H9 (cell line): ENCODE results near the gene CCL16. TPM values are rescaled to one million over a fixed set of nuclear protein-coding genes. Genes with fewer than 3 reads are reported as not detected.

Source experiments
- DNase-seq: peaks from one replicate; pipeline ENCODE4 v3.0.0-alpha.2; 2017
- H2AFZ ChIP-seq: one replicate; pipeline ENCODE4 v1.6.1; 2013; ENCODE audit warnings: mild to moderate bottlenecking, low read length, control low read depth, moderate library complexity
- H2AK5ac ChIP-seq: 2 replicates; pipeline ENCODE4 v1.6.1; 2013; ENCODE audit warnings: low read length, control low read depth, mixed read lengths; ENCODE audit not compliant: insufficient read length
- H2BK120ac ChIP-seq: one replicate; pipeline ENCODE4 v1.6.1; 2013; ENCODE audit warnings: low read depth, mild to moderate bottlenecking, low read length, control low read depth, inconsistent platforms; ENCODE audit not compliant: poor library complexity, severe bottlenecking
- H2BK12ac ChIP-seq: 2 replicates; pipeline ENCODE4 v1.6.1; 2013; ENCODE audit warnings: low read length, control low read depth, mixed read lengths, low read depth; ENCODE audit not compliant: insufficient read length
- H2BK15ac ChIP-seq: 2 replicates; pipeline ENCODE4 v1.6.1; 2013; ENCODE audit warnings: low read depth, low read length, control low read depth
- H2BK20ac ChIP-seq: one replicate; pipeline ENCODE4 v1.6.1; 2013; ENCODE audit warnings: low read depth, mild to moderate bottlenecking, low read length, control low read depth, inconsistent platforms; ENCODE audit not compliant: poor library complexity, severe bottlenecking
- H2BK5ac ChIP-seq: 2 replicates; pipeline ENCODE4 v1.6.1; 2013; ENCODE audit warnings: low read length, control low read depth, mixed read lengths; ENCODE audit not compliant: insufficient read length
- H3K14ac ChIP-seq: 2 replicates; pipeline ENCODE4 v1.6.1; 2013; ENCODE audit warnings: low read length, control low read depth; ENCODE audit not compliant: insufficient read depth
- H3K18ac ChIP-seq: 2 replicates; pipeline ENCODE4 v1.6.1; 2013; ENCODE audit warnings: low read depth, mild to moderate bottlenecking, mixed read lengths, low read length, control low read depth; ENCODE audit not compliant: insufficient read length
- H3K23ac ChIP-seq: 2 replicates; pipeline ENCODE4 v1.6.1; 2013; ENCODE audit warnings: low read length, control low read depth, mixed read lengths, low read depth; ENCODE audit not compliant: insufficient read length
- H3K23me2 ChIP-seq: 2 replicates; pipeline ENCODE4 v1.6.1; 2013; ENCODE audit warnings: low read depth, mild to moderate bottlenecking, mixed read lengths, low read length, control low read depth; ENCODE audit not compliant: insufficient read length, poor library complexity, severe bottlenecking
- H3K27ac ChIP-seq: 2 replicates; pipeline ENCODE4 v1.5.1; 2013; ENCODE audit warnings: low read length, control low read depth, mixed read lengths, low read depth; ENCODE audit not compliant: insufficient read length
- H3K27me3 ChIP-seq: 2 replicates; pipeline ENCODE4 v1.6.1; 2013; ENCODE audit warnings: low read length, control low read depth, inconsistent platforms; ENCODE audit not compliant: insufficient read depth
- H3K4ac ChIP-seq: 2 replicates; pipeline ENCODE4 v1.6.1; 2013; ENCODE audit warnings: low read depth, mild to moderate bottlenecking, control low read depth, inconsistent platforms, low read length, moderate library complexity
- H3K4me1 ChIP-seq: 2 replicates; pipeline ENCODE4 v1.6.1; 2013; ENCODE audit warnings: low read length, control low read depth, inconsistent platforms; ENCODE audit not compliant: insufficient read depth
- H3K4me2 ChIP-seq: 2 replicates; pipeline ENCODE4 v1.6.1; 2013; ENCODE audit warnings: low read length, control low read depth, mixed read lengths; ENCODE audit not compliant: insufficient read length, insufficient read depth
- H3K56ac ChIP-seq: 2 replicates; pipeline ENCODE4 v1.6.1; 2013; ENCODE audit warnings: low read depth, mild to moderate bottlenecking, mixed read lengths, low read length, control low read depth; ENCODE audit not compliant: insufficient read length
- H3K79me1 ChIP-seq: 2 replicates; pipeline ENCODE4 v1.6.1; 2013; ENCODE audit warnings: low read depth, mild to moderate bottlenecking, moderate library complexity, low read length, control low read depth, inconsistent platforms; ENCODE audit not compliant: insufficient read depth, poor library complexity, severe bottlenecking
- H3K79me2 ChIP-seq: 2 replicates; pipeline ENCODE4 v1.6.1; 2013; ENCODE audit warnings: low read length, control low read depth, inconsistent platforms; ENCODE audit not compliant: insufficient read depth
- H3K9ac ChIP-seq: 2 replicates; pipeline ENCODE4 v1.6.1; 2013; ENCODE audit warnings: low read length, control low read depth, mixed read lengths; ENCODE audit not compliant: insufficient read length; ENCODE audit errors: extremely low read depth
- H3K9me3 ChIP-seq: one replicate; pipeline ENCODE4 v1.6.1; 2013; ENCODE audit warnings: low read depth, low read length, inconsistent platforms; ENCODE audit not compliant: control insufficient read depth
- H3T11ph ChIP-seq: one replicate; pipeline ENCODE4 v1.6.1; 2013; ENCODE audit warnings: mild to moderate bottlenecking, low read length, control low read depth, inconsistent platforms
- H4K20me1 ChIP-seq: one replicate; pipeline ENCODE4 v1.6.1; 2013; ENCODE audit not compliant: control insufficient read depth, insufficient read length, insufficient read depth
- H4K5ac ChIP-seq: 2 replicates; pipeline ENCODE4 v1.6.1; 2013; ENCODE audit warnings: low read depth, mild to moderate bottlenecking, mixed read lengths, low read length, control low read depth; ENCODE audit not compliant: insufficient read length
- H4K8ac ChIP-seq: replicated peaks from 2 replicates; pipeline ENCODE4 v1.6.1; 2013; ENCODE audit warnings: low read length, control low read depth, mixed read lengths, low read depth; ENCODE audit not compliant: insufficient read length
- H4K91ac ChIP-seq: 2 replicates; pipeline ENCODE4 v1.6.1; 2013; ENCODE audit warnings: low read depth, mild to moderate bottlenecking, moderate library complexity, mixed read lengths, low read length, control low read depth; ENCODE audit not compliant: insufficient read length
- H3K27ac Mint-ChIP-seq, 3 experiments: 2 replicates in 2 of 3; 3 replicates in 1 of 3; pipeline ENCODE4 v1.8.0; 2020 to 2021; ENCODE audit warnings: mixed read lengths in 3 of 3, mild to moderate bottlenecking in 1 of 3, moderate library complexity in 1 of 3
- H3K27me3 Mint-ChIP-seq: 2 replicates; pipeline ENCODE4 v1.8.0; 2021; ENCODE audit warnings: low read depth, mild to moderate bottlenecking, moderate library complexity, mixed read lengths
- H3K36me3 Mint-ChIP-seq, 3 experiments: 2 replicates in 2 of 3; 3 replicates in 1 of 3; pipeline ENCODE4 v1.8.0; 2020 to 2021; ENCODE audit warnings: low read depth in 3 of 3, mixed read lengths in 3 of 3; ENCODE audit not compliant: insufficient read depth in 1 of 3
- H3K4me1 Mint-ChIP-seq, 2 experiments: 2 replicates each; pipeline ENCODE4 v1.8.0; 2020; ENCODE audit warnings: mixed read lengths in 2 of 2
- H3K4me3 Mint-ChIP-seq, 2 experiments: 2 replicates in 1 of 2; 3 replicates in 1 of 2; pipeline ENCODE4 v1.8.0; 2020 to 2021; ENCODE audit warnings: mild to moderate bottlenecking in 2 of 2, mixed read lengths in 2 of 2, moderate library complexity in 1 of 2
- H3K9me3 Mint-ChIP-seq, 2 experiments: 2 replicates in 1 of 2; 3 replicates in 1 of 2; pipeline ENCODE4 v1.8.0; 2020; ENCODE audit warnings: mild to moderate bottlenecking in 2 of 2, mixed read lengths in 2 of 2, moderate library complexity in 1 of 2
- WGBS: extraction: QIAGEN DNeasy Blood & Tissue Kit; methylation state at CpG from one replicate; pipeline ENCODE4 v1.1.7; 2013; ENCODE audit warnings: missing lambda C conversion rate, low lambda C conversion rate, mixed read lengths; ENCODE audit not compliant: insufficient read length; ENCODE audit errors: extremely low coverage; 5-methylcytosine and 5-hydroxymethylcytosine counted together
- total RNA-seq: library from RNA; stranded (reverse); gene quantifications from 2 replicates; pipeline ENCODE4 v1.2.1, GENCODE V29; 2021
- TF ChIP-seq, protein P1 (sequence below): fragments of 200-600 bp; sonication (generic); conservative IDR thresholded peaks from 3 replicates; pipeline ENCODE4 v1.8.0; 2021; ENCODE audit warnings: antibody characterized with exemption, mild to moderate bottlenecking

Gene CCL16
- total RNA-seq, 1 experiment from 2014 or later = not detected

DNA sequence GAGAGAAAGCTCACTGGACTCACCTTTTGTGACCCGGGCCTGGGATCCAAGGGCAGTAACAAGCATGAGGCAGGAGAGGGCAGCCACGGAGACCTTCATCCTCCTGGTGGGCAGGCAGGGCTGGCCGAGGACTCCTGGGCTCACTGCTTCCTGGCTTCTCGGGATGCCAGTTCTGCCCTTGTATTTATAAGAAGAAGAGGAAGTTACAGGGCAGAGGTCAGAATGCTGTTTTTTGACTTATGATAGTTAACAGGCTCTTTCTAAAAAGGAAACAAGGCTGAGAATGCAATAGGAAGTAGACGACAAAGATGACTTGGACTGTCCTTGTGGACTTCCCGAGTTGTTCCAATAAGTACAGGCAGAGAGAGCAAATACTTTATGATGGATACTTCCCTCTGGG is 36.5 kb upstream of the CCL16 start, which contains the start of gene CCL23:
Gene CCL23, minus strand, starts transcription at position 174 of the 400 bp plus-strand sequence. Its CDS starts 75 bp downstream, at position 99.
- Histone ChIP-seq H2AFZ (no peak within 1 kb of the TSS), H3K4ac (no peak within 1 kb of the TSS), H3T11ph (no peak within 1 kb of the TSS), H2BK5ac (no peak within 1 kb of the TSS), H4K91ac (no peak within 1 kb of the TSS), H3K9me3 (no peaks in the 10 kb centered on the region), H3K18ac (no peak within 1 kb of the TSS), H2BK20ac (no peak within 1 kb of the TSS), H3K23ac (no peak within 1 kb of the TSS), H2BK120ac (no peak within 1 kb of the TSS), H4K5ac (no peak within 1 kb of the TSS), H3K79me1 (no peaks in the 10 kb centered on the region), H4K20me1 (no peaks in the 10 kb centered on the region), H3K4me1 (no peaks in the 10 kb centered on the region), H3K23me2 (no peaks in the 10 kb centered on the region), H2BK12ac (no peak within 1 kb of the TSS), H4K8ac (no peak within 1 kb of the TSS), H2BK15ac (no peak within 1 kb of the TSS), H3K79me2 (no peaks in the 10 kb centered on the region), H3K27me3 (no peaks in the 10 kb centered on the region), H3K9ac (no peak within 1 kb of the TSS), H3K14ac (no peak within 1 kb of the TSS), H3K27ac (no peak within 1 kb of the TSS), H3K4me2 (no peak within 1 kb of the TSS), H2AK5ac (no peak within 1 kb of the TSS), H3K56ac (no peak within 1 kb of the TSS)
- H3K27me3 Mint-ChIP-seq = peaks cover 36% of the 10 kb centered on the region
- no CpG with 5 or more reads among the region's 6 CpGs for WGBS
- no peak for DNase-seq
- no peak within 1 kb of the TSS for H3K4me3 Mint-ChIP-seq
- H3K9me3 Mint-ChIP-seq = peaks cover 13 to 15% of the 10 kb centered on the region in 2 experiments; a peak in 4 of 5 replicates
- H3K36me3 Mint-ChIP-seq = 0 out of 7 replicates have a peak, but pooled peaks cover 0 to under 1% (median 0%) of the 10 kb centered on the region in 3 experiments
- no peak within 1 kb of the TSS for H3K27ac Mint-ChIP-seq
- TF ChIP-seq, protein P1, sequence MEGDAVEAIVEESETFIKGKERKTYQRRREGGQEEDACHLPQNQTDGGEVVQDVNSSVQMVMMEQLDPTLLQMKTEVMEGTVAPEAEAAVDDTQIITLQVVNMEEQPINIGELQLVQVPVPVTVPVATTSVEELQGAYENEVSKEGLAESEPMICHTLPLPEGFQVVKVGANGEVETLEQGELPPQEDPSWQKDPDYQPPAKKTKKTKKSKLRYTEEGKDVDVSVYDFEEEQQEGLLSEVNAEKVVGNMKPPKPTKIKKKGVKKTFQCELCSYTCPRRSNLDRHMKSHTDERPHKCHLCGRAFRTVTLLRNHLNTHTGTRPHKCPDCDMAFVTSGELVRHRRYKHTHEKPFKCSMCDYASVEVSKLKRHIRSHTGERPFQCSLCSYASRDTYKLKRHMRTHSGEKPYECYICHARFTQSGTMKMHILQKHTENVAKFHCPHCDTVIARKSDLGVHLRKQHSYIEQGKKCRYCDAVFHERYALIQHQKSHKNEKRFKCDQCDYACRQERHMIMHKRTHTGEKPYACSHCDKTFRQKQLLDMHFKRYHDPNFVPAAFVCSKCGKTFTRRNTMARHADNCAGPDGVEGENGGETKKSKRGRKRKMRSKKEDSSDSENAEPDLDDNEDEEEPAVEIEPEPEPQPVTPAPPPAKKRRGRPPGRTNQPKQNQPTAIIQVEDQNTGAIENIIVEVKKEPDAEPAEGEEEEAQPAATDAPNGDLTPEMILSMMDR = peak; percentile 16; the same call in 2 of the 3 replicates
- H3K4me1 Mint-ChIP-seq = no peaks in the 10 kb centered on the region
